Activated CD8-positive, alpha-beta memory T cell treated with anti-CD3 and anti-CD28 coated beads, Interleukin-2, amount 50 U/mL, for 4 hours (primary cell): ENCODE results near the gene GPC6.

Experiments
- DNase-seq: peaks from one replicate; pipeline ENCODE4 v3.0.0-alpha.2; 2020

Gene GPC6

GRCh38 chr13:93517658-93518057 is 291.1 kb downstream of the GPC6 start:
- DNase-seq = no peak

DNA sequence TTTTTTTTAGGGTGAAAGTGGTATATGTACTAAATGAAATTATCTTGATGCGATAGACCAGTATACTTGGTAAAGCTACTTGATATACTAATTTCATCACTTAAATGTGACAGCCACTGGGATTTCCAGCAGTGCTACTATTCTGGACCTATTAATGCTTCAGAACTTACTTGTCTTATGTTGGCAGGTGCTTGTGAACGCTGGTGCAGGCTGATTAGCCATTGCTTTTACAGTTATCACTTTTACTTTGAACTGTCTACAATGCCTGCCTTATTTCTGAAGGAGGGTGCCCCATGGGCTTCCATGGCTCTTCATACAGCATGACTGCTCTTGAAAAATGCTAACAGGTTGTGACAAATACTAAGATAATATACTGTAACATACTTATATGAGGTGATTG is 294.7 kb downstream of the GPC6 start:
- DNase-seq = no peak

DNA sequence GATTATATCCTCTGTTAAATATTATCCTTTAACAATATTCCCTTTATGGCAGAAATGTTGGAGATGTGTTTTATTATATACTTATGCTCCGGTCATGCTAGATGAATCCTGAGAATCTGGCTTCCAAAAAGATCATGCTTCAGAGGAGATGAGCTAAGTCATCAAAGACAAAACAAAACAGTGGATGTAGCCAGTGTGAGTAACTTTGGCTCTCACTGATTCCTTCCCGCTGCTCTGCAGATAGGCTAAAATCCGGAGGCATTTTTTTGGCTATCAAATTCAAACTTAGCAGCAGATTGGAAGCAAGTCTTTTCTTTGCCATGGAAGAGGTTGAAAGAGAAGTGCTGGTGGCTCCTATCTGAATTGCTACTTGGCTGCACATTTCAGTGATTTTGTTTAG is 295.9 kb downstream of the GPC6 start:
- no peak for DNase-seq

DNA sequence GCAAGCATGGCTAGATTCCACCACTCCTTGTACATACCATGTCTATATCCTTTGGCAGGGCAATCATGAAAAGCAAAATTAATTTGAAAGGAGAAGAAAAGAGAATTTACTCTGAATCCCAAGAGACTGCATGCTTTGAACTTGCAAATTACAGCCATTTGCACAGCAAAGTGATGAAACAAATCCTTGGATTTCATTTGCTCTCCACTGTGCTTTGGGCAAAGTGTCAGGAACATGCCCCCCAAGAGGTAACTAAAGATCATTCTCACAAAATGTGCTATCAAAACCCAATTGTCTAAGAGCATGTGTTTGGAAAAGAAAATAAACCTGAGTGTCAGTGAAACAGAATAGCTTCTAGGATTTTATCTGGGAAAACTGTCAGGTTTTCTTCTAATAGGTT is 298.5 kb downstream of the GPC6 start:
- no peak for DNase-seq

DNA sequence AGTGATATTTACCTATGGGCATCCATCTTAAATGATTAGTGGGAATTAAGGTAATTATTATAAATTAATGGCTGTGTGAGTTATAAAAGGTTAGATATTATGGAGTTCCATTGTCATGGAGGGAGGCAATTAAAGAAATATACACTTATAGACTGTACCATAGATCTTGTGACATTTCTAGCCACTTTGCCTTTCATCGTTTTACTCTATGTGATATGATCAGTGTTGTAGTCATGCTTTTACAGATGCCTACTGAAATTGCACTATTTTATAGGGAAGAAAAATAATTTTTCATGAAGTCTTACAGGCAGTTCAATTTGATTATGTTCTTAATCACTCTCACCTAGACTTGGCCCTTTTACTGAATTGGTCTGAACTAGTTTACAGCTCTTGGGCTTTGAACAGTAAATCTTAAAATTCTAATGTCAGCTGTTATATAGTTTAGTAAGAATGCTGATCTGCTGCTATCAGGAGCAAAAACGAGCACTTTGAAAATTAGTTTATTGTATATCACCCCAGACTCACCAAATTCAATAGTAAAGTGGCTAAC is 301.2 kb downstream of the GPC6 start:
- DNase-seq = no peak

- no peak for DNase-seq
Observed at GRCh38 chr13:93529961-93530360, 303.4 kb downstream of the GPC6 start.

- DNase-seq = no peak
Observed at GRCh38 chr13:93534181-93534700, 307.6 kb downstream of the GPC6 start.

DNA sequence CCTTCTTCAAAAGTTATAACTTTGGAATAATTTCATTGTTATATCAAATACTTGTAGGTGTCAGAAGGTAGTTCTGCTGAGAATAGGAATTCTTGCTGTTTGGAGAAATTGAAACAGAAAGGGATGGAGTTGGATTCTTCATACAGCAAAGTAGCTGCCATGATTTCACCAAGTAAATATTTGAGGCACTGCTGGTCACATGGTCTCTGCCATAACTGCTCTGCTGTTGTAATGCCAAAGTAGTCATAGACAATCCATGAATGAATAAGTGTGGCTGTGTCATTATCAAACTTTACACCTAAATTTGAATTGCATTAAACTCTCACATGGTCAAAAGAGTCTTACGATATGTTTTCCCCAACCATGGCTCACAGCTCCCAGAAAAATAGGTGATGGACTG is 308.6 kb downstream of the GPC6 start:
- no peak for DNase-seq

DNA sequence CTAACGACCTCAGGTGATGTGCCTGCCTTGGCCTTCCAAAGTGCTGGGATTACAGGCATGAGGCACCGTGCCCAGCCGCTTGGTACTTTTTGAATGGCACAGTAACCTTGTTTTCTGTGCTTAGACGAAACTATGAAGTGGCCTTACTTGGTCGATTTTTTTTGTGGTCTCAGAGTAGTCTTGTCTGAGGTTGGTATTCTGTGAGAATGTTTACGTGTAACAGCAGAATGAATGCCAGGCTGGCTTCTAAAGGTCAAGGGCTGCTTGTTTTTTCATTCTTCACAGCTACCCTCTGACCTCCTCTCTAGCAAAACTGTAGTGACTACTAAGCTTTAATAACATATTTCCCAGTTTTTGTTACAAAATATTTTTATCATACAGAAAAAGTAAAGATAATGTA is 313.3 kb downstream of the GPC6 start:
- DNase-seq = no peak

DNA sequence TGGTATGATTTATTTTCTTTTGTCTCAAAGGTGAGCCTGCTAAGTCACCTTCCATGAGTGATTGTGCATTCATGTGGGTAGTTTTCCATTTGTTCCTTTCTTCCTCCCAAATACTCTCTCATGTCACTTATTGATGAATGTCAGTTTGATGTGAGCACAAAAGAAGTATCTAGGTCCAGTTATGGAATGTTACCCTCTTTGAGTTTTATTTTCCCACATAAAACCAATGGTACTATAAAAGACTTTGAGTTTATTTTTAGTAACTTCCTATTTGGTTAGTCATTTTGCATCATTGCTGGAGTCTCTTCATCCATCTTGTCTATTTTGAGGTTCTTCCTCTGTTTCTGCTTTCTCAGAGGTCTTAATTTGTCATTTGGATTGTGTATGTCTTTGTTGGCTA is 321.3 kb downstream of the GPC6 start:
- DNase-seq = no peak

- no peak for DNase-seq
Observed at GRCh38 chr13:93549326-93550005, 322.9 kb downstream of the GPC6 start.

DNA sequence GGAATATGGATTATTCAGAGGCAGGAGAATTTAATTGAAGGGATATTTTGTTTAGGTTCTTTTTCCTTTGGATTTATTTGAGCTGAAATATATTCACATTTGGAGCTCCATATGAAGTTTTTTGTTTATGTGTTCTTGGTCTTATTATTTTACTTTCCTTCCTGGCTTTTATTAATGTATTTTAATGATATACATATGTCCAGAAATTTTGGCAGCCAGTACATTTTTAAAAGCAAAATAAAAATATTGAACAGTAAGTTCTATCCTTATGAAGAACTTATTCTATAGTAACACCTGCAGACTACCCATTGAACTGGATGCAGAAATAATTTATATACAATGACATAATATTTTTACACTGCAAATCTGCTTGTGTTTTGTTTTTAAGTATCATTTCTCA is 323.6 kb downstream of the GPC6 start:
- DNase-seq = no peak

DNA sequence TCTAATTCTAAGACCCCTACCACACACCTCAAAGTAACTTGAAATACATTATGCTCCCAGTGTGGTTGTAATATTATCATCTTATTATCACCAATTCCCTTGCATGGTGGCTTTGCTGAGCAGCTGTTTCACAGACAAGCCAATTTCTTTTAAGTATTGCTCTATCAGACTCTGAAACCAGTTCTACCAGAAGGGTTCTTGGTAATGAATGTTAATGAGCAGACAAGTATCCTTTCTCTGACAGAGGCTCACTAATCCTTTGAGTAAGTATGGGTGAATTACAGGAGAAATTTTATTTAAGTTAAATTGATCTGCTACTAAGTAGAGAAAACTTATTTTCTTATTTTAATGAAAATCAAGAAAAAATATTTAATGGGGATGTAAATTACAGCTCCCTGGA is 326.0 kb downstream of the GPC6 start:
- no peak for DNase-seq

GRCh38 chr13:93554514-93554913 is 327.9 kb downstream of the GPC6 start:
- DNase-seq = no peak

DNA sequence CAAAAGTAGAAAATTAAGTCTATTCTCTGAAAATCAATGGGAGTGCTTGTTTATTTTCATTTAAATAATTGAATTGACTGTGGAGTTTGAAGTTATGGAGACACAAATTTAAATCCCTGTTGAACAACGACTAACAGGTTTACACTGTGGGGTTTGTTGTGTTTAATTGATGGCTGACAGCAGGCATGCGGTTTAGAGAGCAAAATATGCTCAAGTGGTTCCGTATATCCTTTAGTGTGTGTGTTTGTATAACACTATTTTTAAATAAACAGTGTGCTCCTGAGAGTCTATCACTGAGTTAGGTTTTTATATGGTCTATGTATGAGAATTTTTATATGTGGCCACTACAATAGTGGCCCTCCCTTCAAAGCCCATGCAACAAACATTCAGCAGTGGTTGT is 332.0 kb downstream of the GPC6 start:
- DNase-seq = no peak

GRCh38 chr13:93559718-93560117 is 333.1 kb downstream of the GPC6 start:
- DNase-seq = no peak

- no peak for DNase-seq
Observed at GRCh38 chr13:93561576-93562225, 335.1 kb downstream of the GPC6 start.

GRCh38 chr13:93562676-93563075 is 336.1 kb downstream of the GPC6 start:
- DNase-seq = no peak

GRCh38 chr13:93577105-93577504 is 350.5 kb downstream of the GPC6 start:
- DNase-seq = no peak

- no peak for DNase-seq
Observed at GRCh38 chr13:93589788-93590187, 363.2 kb downstream of the GPC6 start.

- DNase-seq = no peak
Observed at GRCh38 chr13:93603043-93603442, 376.4 kb downstream of the GPC6 start.

GRCh38 chr13:93614776-93615175 is 388.2 kb downstream of the GPC6 start:
- DNase-seq = no peak

GRCh38 chr13:93620181-93620765 is 393.7 kb downstream of the GPC6 start:
- DNase-seq = no peak

- no peak for DNase-seq
Observed at GRCh38 chr13:93621051-93621450, 394.4 kb downstream of the GPC6 start.
